Gastrocnemius medialis (tissue), 4 donors: ENCODE results near the gene GRID1.

Experiments used
- CTCF ChIP-seq, 5 experiments: fragments of 450-650 bp in 3 of 5; fragments of 200-600 bp in 2 of 5; sonication (generic) in 2 of 5; IDR thresholded peaks in 4 of 5; conservative IDR thresholded peaks in 1 of 5; 1 replicate in 4 of 5; 2 replicates in 1 of 5; pipeline ENCODE4 v1.5.1; 2016 to 2019; ENCODE audit warnings: antibody characterized with exemption in 5 of 5, mild to moderate bottlenecking in 3 of 5, moderate library complexity in 3 of 5
- POLR2A ChIP-seq, 2 donors: fragments of 450-650 bp; IDR thresholded peaks; one replicate each; pipeline ENCODE4 v1.6.1; 2017; ENCODE audit warnings: antibody characterized with exemption in 2 of 2, mild to moderate bottlenecking in 2 of 2, moderate library complexity in 2 of 2

GRCh38 chr10:86329896-86330680 is 36.5 kb downstream of the GRID1 start:
- TF ChIP-seq POLR2A (IDR thresholded peaks at IDR 0.05) (no peak), CTCF (IDR thresholded peaks at IDR 0.05 in 4 of 5, conservative IDR thresholded peaks at IDR 0.05 in 1 of 5) (no peak)
